ENCODE data around the gene MXRA7. TPM values are rescaled to one million over a fixed set of nuclear protein-coding genes. Genes with fewer than 3 reads are reported as not detected.

The MXRA7 gene
- total and polyA plus RNA-seq, 4 donors = 60.9 to 127 (median 83.2) TPM

- ATAC-seq (ENCODE audit: insufficient read depth, low FRiP score) (no peak), DNase-seq (peak; percentile 51 to 88 (median 83))
- H3K27me3 ChIP-seq (ENCODE audit: control insufficient read depth in 3 of 3, insufficient read depth in 3 of 3, low read length in 2 of 3) = no peaks in the 10 kb centered on the region
- TF ChIP-seq CTCF (IDR thresholded peaks at IDR 0.05; ENCODE audit: control extremely low read depth, extremely low read depth) = no peak
- no peak overlapping the region for H3K9ac ChIP-seq (ENCODE audit: insufficient read depth in 1 of 2, low read length in 2 of 2)
- H3K4me3 ChIP-seq = no peak overlapping the region
- 70 to 80% methylated on average over 17 of the region's 17 CpGs for WGBS, 2 donors
- H3K4me1 ChIP-seq (ENCODE audit: control insufficient read depth in 5 of 5, insufficient read depth in 5 of 5, low read length in 5 of 5) = peaks cover 18 to 46% (median 31%) of the 10 kb centered on the region in 5 donors
- peak overlapping the region; percentile 78 to 92 for H3K27ac ChIP-seq (ENCODE audit: low read depth in 1 of 2, low read length in 1 of 2)
- peaks cover 0 to 5% (median 0%) of the 10 kb centered on the region in 4 donors for H3K36me3 ChIP-seq (ENCODE audit: control insufficient read depth in 4 of 4, insufficient read depth in 4 of 4, low read length in 4 of 4)
- H3K9me3 ChIP-seq (ENCODE audit: control insufficient read depth in 4 of 4, insufficient read depth in 3 of 4, low read length in 3 of 4) = peaks cover 0 to 2% (median 0%) of the 10 kb centered on the region in 4 donors
These were observed 12.9 kb downstream of the MXRA7 start for GRCh38 chr17:76697702-76698465.

- DNase-seq (peak in 1 of 3 donors; percentile 54), ATAC-seq (ENCODE audit: insufficient read depth, low FRiP score) (no peak)
- H3K4me1 ChIP-seq (ENCODE audit: control insufficient read depth in 5 of 5, insufficient read depth in 5 of 5, low read length in 5 of 5) = peaks cover 18 to 45% (median 30%) of the 10 kb centered on the region in 5 donors
- no peak overlapping the region for H3K4me3 ChIP-seq
- WGBS, 2 donors = 73 to 77% methylated on average over 25 of the region's 25 CpGs
- H3K9ac ChIP-seq (ENCODE audit: insufficient read depth in 1 of 2, low read length in 2 of 2) = no peak overlapping the region
- no peak for TF ChIP-seq CTCF (IDR thresholded peaks at IDR 0.05; ENCODE audit: control extremely low read depth, extremely low read depth)
- H3K9me3 ChIP-seq (ENCODE audit: control insufficient read depth in 4 of 4, insufficient read depth in 3 of 4, low read length in 3 of 4) = peaks cover 0 to 2% (median 0%) of the 10 kb centered on the region in 4 donors
- peaks cover 0 to 5% (median under 1%) of the 10 kb centered on the region in 4 donors for H3K36me3 ChIP-seq (ENCODE audit: control insufficient read depth in 4 of 4, insufficient read depth in 4 of 4, low read length in 4 of 4)
- peak overlapping the region; percentile 78 to 92 for H3K27ac ChIP-seq (ENCODE audit: low read depth in 1 of 2, low read length in 1 of 2)
- H3K27me3 ChIP-seq (ENCODE audit: control insufficient read depth in 3 of 3, insufficient read depth in 3 of 3, low read length in 2 of 3) = no peaks in the 10 kb centered on the region
These were observed 13.7 kb downstream of the MXRA7 start for GRCh38 chr17:76696763-76697701.

GRCh38 chr17:76695059-76695831, 15.5 kb downstream of the MXRA7 start:
- WGBS, 2 donors = 76 to 79% methylated on average over 16 of the region's 16 CpGs
- ATAC-seq (ENCODE audit: insufficient read depth, low FRiP score) = no peak
- no peak for DNase-seq
- H3K4me1 ChIP-seq (ENCODE audit: control insufficient read depth in 5 of 5, insufficient read depth in 5 of 5, low read length in 5 of 5) = peaks cover 9 to 38% (median 27%) of the 10 kb centered on the region in 5 donors
- H3K4me3 ChIP-seq = no peak overlapping the region
- H3K9ac ChIP-seq (ENCODE audit: insufficient read depth in 1 of 2, low read length in 2 of 2) = no peak overlapping the region
- no peaks in the 10 kb centered on the region for H3K27me3 ChIP-seq (ENCODE audit: control insufficient read depth in 3 of 3, insufficient read depth in 3 of 3, low read length in 2 of 3)
- TF ChIP-seq CTCF (IDR thresholded peaks at IDR 0.05; ENCODE audit: control extremely low read depth, extremely low read depth) = no peak
- H3K27ac ChIP-seq (ENCODE audit: low read depth in 1 of 2, low read length in 1 of 2) = peak overlapping the region in 1 of 2 donors; percentile 62
- H3K36me3 ChIP-seq (ENCODE audit: control insufficient read depth in 4 of 4, insufficient read depth in 4 of 4, low read length in 4 of 4) = peaks cover 0 to 5% (median 2%) of the 10 kb centered on the region in 4 donors
- peaks cover 0 to 2% (median 0%) of the 10 kb centered on the region in 4 donors for H3K9me3 ChIP-seq (ENCODE audit: control insufficient read depth in 4 of 4, insufficient read depth in 3 of 4, low read length in 3 of 4)
